ENCODE data around the gene SELENOW.

DNA sequence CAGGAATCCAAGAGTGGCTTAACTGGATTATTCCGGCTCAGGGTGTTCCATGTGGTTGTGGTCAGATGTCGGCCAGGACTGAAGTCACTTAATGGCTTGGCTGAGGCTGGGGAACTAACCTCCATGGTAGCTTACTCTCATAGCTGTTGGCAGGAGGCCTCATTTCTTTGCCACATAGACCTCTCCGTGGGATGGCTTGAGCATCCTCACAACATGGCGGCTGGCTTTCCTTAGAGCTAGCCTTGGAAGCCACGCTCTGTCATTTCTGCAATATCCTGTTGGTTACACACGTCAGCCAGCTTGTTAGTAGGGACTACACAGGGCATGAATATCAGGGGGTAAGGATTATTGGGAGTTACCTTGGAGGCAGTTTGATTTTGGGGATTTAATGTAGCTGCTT, 48.3 kb downstream of the SELENOW start:
- TF ChIP-seq CTCF (IDR thresholded peaks at IDR 0.05) = no peak
- TF ChIP-seq POLR2A (IDR thresholded peaks at IDR 0.05) = no peak

Measured in Peyer's patch (tissue), 4 donors.